LNCaP clone FGC (cell line): Measurements from ENCODE around the gene ZCCHC17.

Experiments used
- DNase-seq: peaks from one replicate; pipeline ENCODE4 v3.0.0-alpha.2; 2011; ENCODE audit warnings: low read depth
- H3K4me3 ChIP-seq: 2 replicates; pipeline ENCODE4 v1.5.1; 2011; ENCODE audit warnings: mild to moderate bottlenecking, low read depth, low read length, control low read depth
- TF ChIP-seq, protein P1 (sequence below): IDR thresholded peaks from 2 replicates; pipeline ENCODE4 v1.5.1; 2012; ENCODE audit warnings: mild to moderate bottlenecking; ENCODE audit not compliant: control insufficient read depth, insufficient read depth; ENCODE audit errors: extremely low read depth

Gene ZCCHC17

DNA sequence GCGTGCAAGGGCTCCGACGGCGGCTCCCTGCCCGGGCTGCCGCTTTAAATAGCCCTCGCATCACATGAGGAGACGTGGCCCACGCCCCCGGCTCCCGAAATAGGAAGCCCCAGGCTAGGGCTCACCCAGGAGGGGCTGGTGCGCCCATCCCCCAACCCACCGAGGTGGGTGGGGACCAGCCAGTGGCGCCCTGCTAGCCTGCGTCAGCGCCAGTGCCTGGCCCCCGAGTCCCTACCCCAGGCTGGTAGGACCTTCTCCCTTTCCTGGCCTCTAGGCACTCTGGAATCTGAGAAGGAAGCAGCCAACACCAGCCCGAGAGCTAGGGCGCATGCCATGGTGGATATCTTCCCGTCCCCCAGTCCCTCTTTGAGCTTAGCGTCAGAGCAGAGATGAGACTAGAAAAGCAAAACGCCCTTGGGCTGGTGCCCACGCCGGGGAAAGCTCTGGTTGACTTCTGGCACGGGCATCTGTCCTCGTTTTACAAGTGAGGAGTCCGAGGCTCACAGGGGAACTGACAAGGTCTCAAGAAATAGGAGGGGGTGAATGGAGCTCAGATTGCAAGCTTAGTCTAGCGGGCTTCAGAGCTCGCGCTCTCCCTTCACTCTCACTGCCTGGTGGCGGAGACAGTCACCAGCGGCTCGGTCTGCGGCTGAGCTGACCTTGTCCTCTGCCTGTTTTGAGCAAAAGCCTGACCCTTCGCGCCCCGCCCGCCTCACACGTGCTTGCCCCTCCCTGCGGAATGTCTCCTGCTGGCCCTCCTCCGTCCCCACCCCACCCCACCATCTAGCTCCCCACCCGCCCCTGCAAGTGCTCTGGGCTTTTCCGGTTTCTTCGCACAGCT, 76.4 kb downstream of the ZCCHC17 start, which contains the start of gene FABP3:
TSS of gene FABP3 (minus strand) at position 21 of the 841 bp plus-strand sequence. CDS start 62 bp downstream, outside the sequence.
- TF ChIP-seq, protein P1, sequence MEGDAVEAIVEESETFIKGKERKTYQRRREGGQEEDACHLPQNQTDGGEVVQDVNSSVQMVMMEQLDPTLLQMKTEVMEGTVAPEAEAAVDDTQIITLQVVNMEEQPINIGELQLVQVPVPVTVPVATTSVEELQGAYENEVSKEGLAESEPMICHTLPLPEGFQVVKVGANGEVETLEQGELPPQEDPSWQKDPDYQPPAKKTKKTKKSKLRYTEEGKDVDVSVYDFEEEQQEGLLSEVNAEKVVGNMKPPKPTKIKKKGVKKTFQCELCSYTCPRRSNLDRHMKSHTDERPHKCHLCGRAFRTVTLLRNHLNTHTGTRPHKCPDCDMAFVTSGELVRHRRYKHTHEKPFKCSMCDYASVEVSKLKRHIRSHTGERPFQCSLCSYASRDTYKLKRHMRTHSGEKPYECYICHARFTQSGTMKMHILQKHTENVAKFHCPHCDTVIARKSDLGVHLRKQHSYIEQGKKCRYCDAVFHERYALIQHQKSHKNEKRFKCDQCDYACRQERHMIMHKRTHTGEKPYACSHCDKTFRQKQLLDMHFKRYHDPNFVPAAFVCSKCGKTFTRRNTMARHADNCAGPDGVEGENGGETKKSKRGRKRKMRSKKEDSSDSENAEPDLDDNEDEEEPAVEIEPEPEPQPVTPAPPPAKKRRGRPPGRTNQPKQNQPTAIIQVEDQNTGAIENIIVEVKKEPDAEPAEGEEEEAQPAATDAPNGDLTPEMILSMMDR: no peak
- H3K4me3 ChIP-seq: no peak within 1 kb of the TSS

DNA sequence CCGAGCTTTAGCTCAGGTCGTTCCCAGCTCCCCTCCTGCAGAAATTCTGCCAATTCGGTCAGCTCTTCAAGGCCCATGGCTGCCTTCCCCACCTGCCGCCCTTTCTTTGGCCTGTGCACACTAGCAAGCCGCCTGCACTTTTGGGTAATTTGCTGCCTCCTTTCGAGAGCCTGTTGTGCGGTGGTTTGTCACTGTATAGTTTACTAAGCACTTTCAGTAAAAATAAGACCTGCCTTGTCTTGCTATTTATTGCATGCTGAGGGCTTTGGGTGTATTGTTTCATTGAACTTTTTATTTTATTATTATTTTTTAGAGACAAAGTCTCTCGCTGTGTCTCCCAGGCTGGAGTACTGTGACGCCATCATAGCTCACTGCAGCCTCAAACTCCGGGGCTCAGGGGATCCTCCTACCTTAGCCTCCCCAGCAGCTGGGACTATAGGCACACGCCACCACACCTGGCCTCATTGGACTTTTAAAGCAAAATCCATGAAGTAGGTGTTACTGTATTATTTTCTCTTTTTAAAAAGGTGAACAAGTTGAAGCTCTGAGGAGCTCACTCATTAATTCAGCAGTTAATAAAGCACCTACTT, 77.2 kb downstream of the ZCCHC17 start:
- no peak overlapping the region for H3K4me3 ChIP-seq
- TF ChIP-seq, protein P1: no peak
- DNase-seq: no peak

More for the DNA sequence above, 76.4 kb downstream of the ZCCHC17 start, which contains the start of gene FABP3:
- no peak for DNase-seq

DNA sequence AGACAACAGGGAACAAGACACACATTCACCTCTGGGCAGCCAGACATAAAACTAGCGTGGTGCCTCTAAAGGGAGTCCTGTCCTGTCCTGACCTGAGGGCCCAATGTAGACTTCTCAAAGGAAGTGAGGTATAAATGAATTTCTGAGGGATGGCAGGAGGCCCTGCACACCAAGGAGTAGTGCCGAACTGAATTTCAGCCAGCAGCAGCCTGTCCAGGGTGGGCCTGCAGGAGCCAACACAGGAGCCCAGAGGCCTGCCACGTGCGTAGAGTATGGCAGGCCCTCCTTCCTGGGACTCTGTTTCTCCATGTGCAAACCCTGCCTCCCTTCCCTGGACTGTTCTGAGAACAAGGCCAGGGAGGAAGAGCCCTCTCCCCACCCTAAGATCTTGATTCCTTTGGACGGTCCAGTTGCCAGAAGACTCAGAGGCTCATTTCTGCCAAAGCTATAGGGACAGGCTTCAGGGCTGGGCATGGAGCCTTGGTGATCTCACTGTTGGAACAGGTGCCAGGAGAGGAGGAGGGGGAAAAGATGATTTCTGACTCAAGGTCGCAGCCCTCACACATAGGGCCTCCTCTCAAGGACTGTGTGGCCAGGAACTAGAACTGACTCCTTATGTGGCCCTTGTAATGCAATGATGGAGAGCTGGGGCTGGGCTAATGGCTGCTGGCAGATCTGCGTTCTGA, 77.8 kb downstream of the ZCCHC17 start:
- TF ChIP-seq, protein P1: no peak

DNA sequence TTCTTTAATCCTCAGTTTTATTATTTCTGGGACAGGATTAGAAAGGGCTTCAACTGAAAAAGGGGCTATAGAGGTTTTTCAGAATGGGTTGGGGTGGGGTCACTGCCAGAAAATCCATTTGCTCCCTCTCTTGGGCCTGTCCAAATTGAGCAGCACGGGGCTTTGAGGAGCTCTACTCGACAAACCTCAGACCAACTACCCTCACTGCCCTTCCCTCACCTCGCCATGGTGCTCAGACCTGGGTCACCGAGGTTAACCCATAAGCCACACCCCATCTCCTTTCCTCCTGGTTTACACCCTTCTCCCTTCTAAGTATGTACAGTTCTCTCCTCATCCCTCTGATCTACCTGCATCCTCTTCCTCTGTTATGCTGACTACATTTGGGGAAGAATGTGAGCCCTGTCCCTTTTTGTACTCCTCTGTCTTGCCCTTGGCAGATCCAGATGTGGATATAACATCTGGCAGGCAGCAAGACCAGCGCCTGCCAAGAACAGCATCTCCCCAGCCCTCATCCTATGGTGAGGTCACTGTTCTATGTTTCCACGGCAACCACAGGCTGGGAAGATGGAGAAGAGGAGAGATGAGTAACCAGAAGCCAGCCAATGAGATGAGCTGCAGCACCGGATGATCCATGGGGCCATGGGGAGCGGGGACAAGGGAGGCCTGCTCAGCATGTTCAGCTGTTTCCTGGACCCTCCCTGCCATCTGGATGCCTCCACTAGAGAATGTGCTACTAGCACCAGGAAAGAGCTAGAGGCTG, 79.7 kb downstream of the ZCCHC17 start:
- DNase-seq: no peak
- TF ChIP-seq, protein P1: no peak
- H3K4me3 ChIP-seq: no peak overlapping the region

More for the DNA sequence above, 77.8 kb downstream of the ZCCHC17 start:
- peak; percentile 33 for DNase-seq
- no peak overlapping the region for H3K4me3 ChIP-seq

DNA sequence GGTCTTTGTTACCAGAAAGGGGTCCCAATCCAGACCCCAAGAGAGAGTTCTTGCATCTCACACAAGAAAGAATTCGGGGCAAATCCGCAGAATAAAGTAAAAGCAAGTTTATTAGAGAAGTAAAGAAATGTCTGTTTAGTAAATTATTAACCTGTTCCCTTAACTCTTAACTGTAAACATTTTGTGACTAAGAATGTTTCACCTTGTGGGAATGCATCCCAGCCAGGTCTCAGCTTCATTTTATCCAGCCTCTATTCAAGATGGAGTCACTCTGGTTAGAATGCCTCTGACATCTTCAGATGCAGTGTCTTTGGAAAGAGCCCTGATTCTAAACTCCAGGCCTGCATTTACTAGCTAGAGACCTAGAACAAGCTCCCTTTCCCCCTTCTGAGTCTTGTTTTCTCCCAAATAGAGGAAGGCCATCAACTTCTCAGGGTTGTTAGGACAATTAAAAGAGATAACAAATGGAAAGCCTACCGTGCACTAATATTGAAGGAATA, 80.6 kb downstream of the ZCCHC17 start:
- H3K4me3 ChIP-seq: no peak overlapping the region
- TF ChIP-seq, protein P1: no peak
- no peak for DNase-seq

DNA sequence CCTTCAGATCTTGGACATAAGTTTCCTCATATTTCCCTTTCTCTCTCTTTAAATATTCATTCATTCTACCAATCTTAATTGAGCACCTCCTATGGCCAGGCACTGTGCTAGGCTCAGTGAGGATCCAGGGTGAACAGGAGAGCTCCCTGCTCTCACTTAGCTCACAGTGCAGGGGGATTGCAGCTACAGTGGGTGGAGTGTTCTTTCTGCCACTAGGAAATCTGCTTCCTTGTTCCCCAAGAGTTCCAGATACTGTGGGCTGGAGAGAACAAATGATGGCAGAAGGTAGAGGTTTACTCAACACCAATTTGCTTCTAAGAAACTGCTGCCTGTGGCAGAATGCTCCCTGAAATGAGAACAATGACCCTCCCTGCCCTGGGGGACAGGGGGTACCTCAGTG, 81.2 kb downstream of the ZCCHC17 start:
- no peak overlapping the region for H3K4me3 ChIP-seq
- no peak for DNase-seq
- TF ChIP-seq, protein P1: no peak
